B cell (primary cell): ENCODE results near the gene FAM234A.

Source experiments
- CTCF ChIP-seq: fragments of 200-600 bp; IDR thresholded peaks from one replicate; pipeline ENCODE4 v1.8.0; 2022; ENCODE audit warnings: antibody characterized with exemption, mild to moderate bottlenecking
- EZH2 ChIP-seq: IDR thresholded peaks from 2 replicates; pipeline ENCODE4 v1.6.1; 2012; ENCODE audit warnings: borderline replicate concordance, low read depth, mild to moderate bottlenecking, moderate library complexity, low read length; ENCODE audit not compliant: insufficient read depth, poor library complexity, severe bottlenecking

- TF ChIP-seq CTCF: no peak
- TF ChIP-seq EZH2: no peak
These were observed 72.3 kb downstream of the FAM234A start for GRCh38 chr16:306911-307370.
